Dedifferentiated amniotic fluid mesenchymal stem cell (primary cell): ENCODE measurements around the gene SLC1A6.
"Not testable (repeated sequence)": the region's sequence is repeated elsewhere in the genome, so short reads cannot be mapped to it uniquely, and the experiment has no call there.

ENCODE experiments used
- DNase-seq: peaks from one replicate; pipeline ENCODE4 v3.0.0-alpha.2; 2016; ENCODE audit errors: extremely low spot score

Gene SLC1A6

GRCh38 chr19:14957464-14957863, 22.2 kb downstream of the SLC1A6 start:
- DNase-seq, result no peak

- no peak for DNase-seq
These were observed 25.5 kb downstream of the SLC1A6 start for GRCh38 chr19:14954071-14954655.

- no peak for DNase-seq
These were observed 26.9 kb downstream of the SLC1A6 start for GRCh38 chr19:14952767-14953166.

GRCh38 chr19:14950421-14950820, 29.2 kb downstream of the SLC1A6 start:
- no peak for DNase-seq

- no peak for DNase-seq
These were observed 29.8 kb downstream of the SLC1A6 start for GRCh38 chr19:14949876-14950275.

GRCh38 chr19:14949413-14949812, 30.3 kb downstream of the SLC1A6 start:
- not testable (repeated sequence) for DNase-seq

- DNase-seq, result no peak
These were observed 35.2 kb downstream of the SLC1A6 start for GRCh38 chr19:14944456-14944855.

GRCh38 chr19:14943601-14944000, 36.1 kb downstream of the SLC1A6 start:
- DNase-seq, result no peak

- DNase-seq, result no peak
These were observed 38.5 kb downstream of the SLC1A6 start, which contains the start of gene OR7C2 for GRCh38 chr19:14941189-14941588. Gene OR7C2 (plus strand): TSS chr19:14941489. CDS start chr19:14941489, 0 bp downstream.

- DNase-seq, result no peak
These were observed 39.4 kb downstream of the SLC1A6 start for GRCh38 chr19:14940266-14940665.

- DNase-seq, result no peak
These were observed 46.2 kb downstream of the SLC1A6 start for GRCh38 chr19:14933506-14933905.

- DNase-seq, result no peak
These were observed 62.8 kb downstream of the SLC1A6 start for GRCh38 chr19:14916848-14917247.

GRCh38 chr19:14915116-14915515, 64.5 kb downstream of the SLC1A6 start:
- no peak for DNase-seq

- no peak for DNase-seq
These were observed 73.0 kb downstream of the SLC1A6 start for GRCh38 chr19:14906711-14907110.

GRCh38 chr19:14901675-14902260, 77.9 kb downstream of the SLC1A6 start:
- DNase-seq, result no peak
